Keratinocyte (primary cell): ENCODE measurements around the gene CXCL13. TPM values are rescaled to one million over a fixed set of nuclear protein-coding genes. Genes with fewer than 3 reads are reported as not detected.

Source experiments
- DNase-seq: peaks from one replicate; pipeline ENCODE4 v3.0.0-alpha.2; 2011; ENCODE audit warnings: low read depth, missing footprints, low spot score
- FAIRE-seq: peaks from 2 replicates; lab custom pipeline; 2011; peaks lifted over from hg19 to GRCh38; lab: Jason Lieb, UNC
- H2AFZ ChIP-seq: 2 replicates; pipeline ENCODE4 v1.6.0; 2012; ENCODE audit warnings: low read length, control low read depth, inconsistent platforms; ENCODE audit not compliant: control insufficient read depth
- H3K27ac ChIP-seq: 2 replicates; pipeline ENCODE4 v1.5.1; 2011; ENCODE audit warnings: low read length; ENCODE audit not compliant: control insufficient read depth, insufficient read depth
- H3K27me3 ChIP-seq: 3 replicates; pipeline ENCODE4 v1.6.0; 2011; ENCODE audit warnings: low read length; ENCODE audit not compliant: control insufficient read depth, insufficient read depth; ENCODE audit errors: extremely low read depth
- H3K36me3 ChIP-seq, 2 experiments: 2 replicates in 1 of 2; 3 replicates in 1 of 2; pipeline ENCODE4 v1.5.1; 2011; ENCODE audit warnings: low read length in 2 of 2, mild to moderate bottlenecking in 1 of 2; ENCODE audit not compliant: control insufficient read depth in 2 of 2, insufficient read depth in 2 of 2; ENCODE audit errors: extremely low read depth in 1 of 2
- H3K4me1 ChIP-seq: 3 replicates; pipeline ENCODE4 v1.5.1; 2011; ENCODE audit warnings: low read length; ENCODE audit not compliant: control insufficient read depth, insufficient read depth; ENCODE audit errors: extremely low read depth
- H3K4me2 ChIP-seq: 3 replicates; pipeline ENCODE4 v1.6.0; 2011; ENCODE audit warnings: low read depth, low read length; ENCODE audit not compliant: control insufficient read depth, insufficient read depth; ENCODE audit errors: extremely low read depth
- H3K4me3 ChIP-seq, 3 experiments: fragments of 200-600 bp in 1 of 3; sonication (generic) in 1 of 3; 2 replicates in 2 of 3; 3 replicates in 1 of 3; pipeline ENCODE4 v1.5.1; 2011 to 2016; ENCODE audit warnings: low read length in 3 of 3, mild to moderate bottlenecking in 3 of 3, control low read depth in 2 of 3, inconsistent platforms in 1 of 3, low read depth in 1 of 3, mixed read lengths in 1 of 3, mixed run types in 1 of 3, moderate library complexity in 1 of 3; ENCODE audit not compliant: control insufficient read depth in 2 of 3, insufficient read depth in 2 of 3; ENCODE audit errors: extremely low read depth in 1 of 3
- H3K79me2 ChIP-seq: 2 replicates; pipeline ENCODE4 v1.6.0; 2012; ENCODE audit warnings: low read length; ENCODE audit not compliant: control insufficient read depth, insufficient read depth
- H3K9ac ChIP-seq: 3 replicates; pipeline ENCODE4 v1.6.0; 2011; ENCODE audit warnings: low read length; ENCODE audit not compliant: control insufficient read depth, insufficient read depth; ENCODE audit errors: extremely low read depth
- H3K9me1 ChIP-seq: 3 replicates; pipeline ENCODE4 v1.6.0; 2011; ENCODE audit warnings: low read length; ENCODE audit not compliant: control insufficient read depth, insufficient read depth; ENCODE audit errors: extremely low read depth
- H3K9me3 ChIP-seq: 2 replicates; pipeline ENCODE4 v1.5.1; 2012; ENCODE audit warnings: low read depth, low read length; ENCODE audit not compliant: control insufficient read depth
- H4K20me1 ChIP-seq: 3 replicates; pipeline ENCODE4 v1.6.0; 2011; ENCODE audit warnings: low read length; ENCODE audit not compliant: control insufficient read depth, insufficient read depth; ENCODE audit errors: extremely low read depth
- EZH2 ChIP-seq: IDR thresholded peaks from one replicate; pipeline ENCODE4 v1.6.1; 2012; ENCODE audit warnings: inconsistent platforms, mild to moderate bottlenecking, low read length, moderate library complexity
- dilution Hi-C: fragments of 300-500 bp; cut with MboI; formaldehyde crosslinking; loops from one replicate; pipeline ENCODE4 v1.7.0; 2020; ENCODE audit warnings: low sequenced_read_pairs; ENCODE audit not compliant: extremely low pct_ligation_motif_present
- polyA plus RNA-seq, 5 experiments: library from polyadenylated mRNA; depleted of rRNA in 3 of 5; stranded (reverse) in 3 of 5; stranded (forward) in 1 of 5; unstranded in 1 of 5; fragments of >200 nt; gene quantifications; 1 replicate in 1 of 5; 2 replicates in 3 of 5; 3 replicates in 1 of 5; pipeline versions ENCODE4 v1.2.1 to v1.2.3, GENCODE V29; 2011 to 2012; ENCODE audit warnings: missing spikeins in 2 of 5, low read depth in 1 of 5, low replicate concordance in 1 of 5
- TF ChIP-seq, protein P1 (sequence below), 3 experiments: IDR thresholded peaks in 1 of 3; conservative IDR thresholded peaks in 1 of 3; optimal IDR thresholded peaks in 1 of 3; 2 replicates in 2 of 3; 3 replicates in 1 of 3; pipeline versions ENCODE3 to v1.5.1; 2011; ENCODE audit warnings: low read length in 3 of 3, mild to moderate bottlenecking in 3 of 3, moderate library complexity in 2 of 3, control low read depth in 1 of 3, inconsistent platforms in 1 of 3; ENCODE audit not compliant: insufficient read depth in 2 of 3; ENCODE audit errors: extremely low read depth in 1 of 3

The CXCL13 gene
- polyA plus RNA-seq, 1 donor (not counting 4 experiments of a cell fraction or from before 2014, with no cell fraction given) = not detected

DNA sequence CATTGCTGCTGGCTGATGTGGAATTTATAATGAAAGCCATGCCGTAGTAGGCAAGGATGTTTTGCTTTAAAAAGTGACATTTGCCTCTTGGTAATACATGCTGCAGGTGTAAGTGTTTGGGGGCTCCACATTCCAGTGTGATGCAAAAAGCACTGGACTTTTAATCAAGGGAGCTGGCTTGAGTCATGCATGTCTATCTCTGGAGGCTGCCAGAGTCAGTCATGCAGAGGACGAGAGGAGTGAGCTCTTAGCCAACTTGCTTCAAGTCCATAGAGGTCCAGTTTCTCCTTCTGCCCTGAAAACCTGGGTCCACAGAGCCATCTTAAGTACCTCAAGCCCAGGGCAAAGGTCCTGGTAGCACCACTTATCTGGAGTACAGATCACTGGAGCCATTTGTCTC lies 11.6 kb upstream of the CXCL13 start:
- H2AFZ ChIP-seq = no peak overlapping the region
- dilution Hi-C loops = no loop called here
- no peak overlapping the region for H3K4me2 ChIP-seq
- no peaks in the 10 kb centered on the region for H3K9me3 ChIP-seq
- H3K27ac ChIP-seq = no peak overlapping the region
- no peaks in the 10 kb centered on the region for H3K36me3 ChIP-seq
- H3K9ac ChIP-seq = no peak overlapping the region
- no peaks in the 10 kb centered on the region for H4K20me1 ChIP-seq
- FAIRE-seq (no peak), DNase-seq (no peak)
- H3K27me3 ChIP-seq = no peaks in the 10 kb centered on the region
- H3K4me3 ChIP-seq = no peak overlapping the region
- H3K79me2 ChIP-seq = no peaks in the 10 kb centered on the region
- H3K9me1 ChIP-seq = no peaks in the 10 kb centered on the region
- no peak for TF ChIP-seq EZH2
- no peaks in the 10 kb centered on the region for H3K4me1 ChIP-seq

DNA sequence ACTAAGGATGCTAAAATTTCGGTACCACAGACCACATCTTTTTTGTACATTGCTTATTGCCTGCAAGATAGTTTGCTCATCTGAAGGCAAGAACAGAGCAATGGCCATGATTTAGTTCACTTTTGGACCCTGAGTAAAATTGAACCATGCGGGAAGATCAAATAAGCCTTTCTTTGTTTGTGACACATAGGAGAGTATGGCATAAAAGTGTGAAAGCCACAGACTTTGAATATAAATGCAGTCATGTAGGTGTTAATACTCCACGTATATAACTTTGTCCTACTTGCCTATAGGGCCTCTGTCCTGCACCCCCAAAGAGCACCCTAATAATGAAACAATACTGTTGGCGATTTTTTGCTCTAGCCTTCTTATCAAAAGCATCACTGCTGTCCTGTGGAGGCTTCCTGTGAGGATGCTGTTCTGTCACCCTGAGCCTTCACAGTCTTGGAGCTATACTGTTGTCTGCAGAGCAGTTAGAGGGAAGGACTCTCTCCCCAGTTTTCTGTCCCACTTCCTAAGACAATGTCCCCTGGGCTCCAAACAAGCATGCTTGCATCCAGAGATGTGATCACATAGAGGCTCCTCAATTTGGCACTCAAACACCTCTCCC lies 10.2 kb upstream of the CXCL13 start:
- H2AFZ ChIP-seq = no peak overlapping the region
- TF ChIP-seq EZH2 = no peak
- TF ChIP-seq, protein P1, sequence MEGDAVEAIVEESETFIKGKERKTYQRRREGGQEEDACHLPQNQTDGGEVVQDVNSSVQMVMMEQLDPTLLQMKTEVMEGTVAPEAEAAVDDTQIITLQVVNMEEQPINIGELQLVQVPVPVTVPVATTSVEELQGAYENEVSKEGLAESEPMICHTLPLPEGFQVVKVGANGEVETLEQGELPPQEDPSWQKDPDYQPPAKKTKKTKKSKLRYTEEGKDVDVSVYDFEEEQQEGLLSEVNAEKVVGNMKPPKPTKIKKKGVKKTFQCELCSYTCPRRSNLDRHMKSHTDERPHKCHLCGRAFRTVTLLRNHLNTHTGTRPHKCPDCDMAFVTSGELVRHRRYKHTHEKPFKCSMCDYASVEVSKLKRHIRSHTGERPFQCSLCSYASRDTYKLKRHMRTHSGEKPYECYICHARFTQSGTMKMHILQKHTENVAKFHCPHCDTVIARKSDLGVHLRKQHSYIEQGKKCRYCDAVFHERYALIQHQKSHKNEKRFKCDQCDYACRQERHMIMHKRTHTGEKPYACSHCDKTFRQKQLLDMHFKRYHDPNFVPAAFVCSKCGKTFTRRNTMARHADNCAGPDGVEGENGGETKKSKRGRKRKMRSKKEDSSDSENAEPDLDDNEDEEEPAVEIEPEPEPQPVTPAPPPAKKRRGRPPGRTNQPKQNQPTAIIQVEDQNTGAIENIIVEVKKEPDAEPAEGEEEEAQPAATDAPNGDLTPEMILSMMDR (optimal IDR thresholded peaks at IDR 0.05 in 1 of 3, IDR thresholded peaks at IDR 0.05 in 1 of 3, conservative IDR thresholded peaks at IDR 0.05 in 1 of 3; ENCODE audit: extremely low read depth in 1 of 3, insufficient read depth in 2 of 3, low read length in 3 of 3) = no peak
- FAIRE-seq = no peak
- DNase-seq = no peak
- H3K27me3 ChIP-seq = no peaks in the 10 kb centered on the region
- no peaks in the 10 kb centered on the region for H3K79me2 ChIP-seq
- dilution Hi-C loops = no loop called here
- H3K9ac ChIP-seq = no peak overlapping the region
- no peaks in the 10 kb centered on the region for H4K20me1 ChIP-seq
- no peaks in the 10 kb centered on the region for H3K36me3 ChIP-seq
- no peak overlapping the region for H3K4me3 ChIP-seq
- H3K9me1 ChIP-seq = no peaks in the 10 kb centered on the region
- no peak overlapping the region for H3K27ac ChIP-seq
- no peaks in the 10 kb centered on the region for H3K4me1 ChIP-seq
- no peak overlapping the region for H3K4me2 ChIP-seq
- H3K9me3 ChIP-seq = no peaks in the 10 kb centered on the region

DNA sequence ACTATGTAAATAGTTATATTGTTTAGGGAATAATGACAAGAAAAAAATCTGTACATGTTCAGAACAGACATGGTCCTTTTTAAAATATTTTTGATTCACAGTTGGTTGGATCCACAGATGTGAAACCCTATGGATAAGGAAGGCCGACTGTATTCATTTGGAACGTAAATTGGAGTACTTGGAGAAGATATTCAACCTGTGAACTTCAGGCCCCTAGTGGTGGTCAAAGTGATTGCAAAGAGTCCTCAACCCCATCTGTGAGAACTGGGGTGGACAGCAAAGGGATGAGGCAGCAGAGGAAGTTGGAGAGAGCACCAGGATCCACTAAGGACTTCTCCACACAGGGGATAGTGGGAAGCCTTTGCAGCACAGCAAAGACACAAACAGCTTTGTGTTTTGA lies 6.2 kb upstream of the CXCL13 start:
- Histone ChIP-seq H3K4me1 (peaks cover 13% of the 10 kb centered on the region), H2AFZ (no peak overlapping the region), H3K9ac (no peak overlapping the region), H3K79me2 (no peaks in the 10 kb centered on the region), H3K27ac (no peak overlapping the region), H3K27me3 (no peaks in the 10 kb centered on the region), H3K9me3 (no peaks in the 10 kb centered on the region), H3K9me1 (no peaks in the 10 kb centered on the region), H4K20me1 (no peaks in the 10 kb centered on the region), H3K4me3 (no peak overlapping the region), H3K4me2 (no peak overlapping the region), H3K36me3 (no peaks in the 10 kb centered on the region)
- dilution Hi-C loops = no loop called here
- peak; percentile 9 for FAIRE-seq
- no peak for DNase-seq
- TF ChIP-seq, protein P1 (optimal IDR thresholded peaks at IDR 0.05 in 1 of 3, IDR thresholded peaks at IDR 0.05 in 1 of 3, conservative IDR thresholded peaks at IDR 0.05 in 1 of 3; ENCODE audit: extremely low read depth in 1 of 3, insufficient read depth in 2 of 3, low read length in 3 of 3) = peak; percentile 59 to 71 (median 70)
- no peak for TF ChIP-seq EZH2
